Gastrocnemius medialis (tissue), 4 donors: Measurements from ENCODE around the gene MROH2B.

Source experiments
- CTCF ChIP-seq, 5 experiments: fragments of 450-650 bp in 3 of 5; fragments of 200-600 bp in 2 of 5; sonication (generic) in 2 of 5; IDR thresholded peaks in 4 of 5; conservative IDR thresholded peaks in 1 of 5; 1 replicate in 4 of 5; 2 replicates in 1 of 5; pipeline ENCODE4 v1.5.1; 2016 to 2019; ENCODE audit warnings: antibody characterized with exemption in 5 of 5, mild to moderate bottlenecking in 3 of 5, moderate library complexity in 3 of 5
- POLR2A ChIP-seq, 2 donors: fragments of 450-650 bp; IDR thresholded peaks; one replicate each; pipeline ENCODE4 v1.6.1; 2017; ENCODE audit warnings: antibody characterized with exemption in 2 of 2, mild to moderate bottlenecking in 2 of 2, moderate library complexity in 2 of 2

- TF ChIP-seq CTCF (IDR thresholded peaks at IDR 0.05 in 4 of 5, conservative IDR thresholded peaks at IDR 0.05 in 1 of 5) (no peak), POLR2A (IDR thresholded peaks at IDR 0.05) (no peak)
These were observed at the start of gene MROH2B for GRCh38 chr5:41071242-41071641.
